SK-N-SH treated with all-trans-retinoic acid at 6 μM for 48 hours (cell line): ENCODE measurements around the gene SRBD1.

Experiments
- ARNTL ChIP-seq: fragments of 450-650 bp; formaldehyde crosslinking; IDR thresholded peaks from 2 replicates; pipeline ENCODE4 v1.5.0; 2020; ENCODE audit warnings: low read depth, mild to moderate bottlenecking, moderate library complexity, borderline replicate concordance
- BACH2 ChIP-seq: fragments of 250-450 bp; sonication (Bioruptor Pico); IDR thresholded peaks from 2 replicates; pipeline ENCODE4 v1.9.0; 2021; ENCODE audit warnings: mild to moderate bottlenecking, borderline replicate concordance
- CREB5 ChIP-seq: fragments of 250-450 bp; sonication (Bioruptor Pico); IDR thresholded peaks from 2 replicates; pipeline ENCODE4 v1.5.1; 2020; ENCODE audit warnings: low read depth, mild to moderate bottlenecking, moderate library complexity
- CSDC2 ChIP-seq: fragments of 250-450 bp; sonication (Bioruptor Pico); IDR thresholded peaks from 2 replicates; pipeline ENCODE4 v1.5.0; 2020; ENCODE audit warnings: mild to moderate bottlenecking, moderate library complexity
- ESRRG ChIP-seq: fragments of 250-450 bp; sonication (Bioruptor Pico); IDR thresholded peaks from 2 replicates; pipeline ENCODE4 v1.6.1; 2021; ENCODE audit warnings: mild to moderate bottlenecking
- GLIS3 ChIP-seq: fragments of 250-450 bp; sonication (Bioruptor Pico); IDR thresholded peaks from 2 replicates; pipeline ENCODE4 v1.5.0; 2020; ENCODE audit warnings: mild to moderate bottlenecking, moderate library complexity
- ISL1 ChIP-seq: fragments of 250-450 bp; sonication (Bioruptor Pico); IDR thresholded peaks from 2 replicates; pipeline ENCODE4 v2.1.2; 2022; ENCODE audit warnings: mild to moderate bottlenecking, moderate library complexity
- OSR1 ChIP-seq: fragments of 250-450 bp; sonication (Bioruptor Pico); IDR thresholded peaks from 2 replicates; pipeline ENCODE4 v1.8.0; 2022; ENCODE audit warnings: moderate library complexity, mild to moderate bottlenecking, inconsistent platforms
- PATZ1 ChIP-seq: fragments of 250-450 bp; sonication (Bioruptor Pico); IDR thresholded peaks from 2 replicates; pipeline ENCODE4 v1.8.0; 2020; ENCODE audit warnings: mild to moderate bottlenecking, moderate library complexity, borderline replicate concordance
- RARB ChIP-seq: fragments of 250-450 bp; sonication (Bioruptor Pico); IDR thresholded peaks from 2 replicates; pipeline ENCODE4 v1.8.0; 2021; ENCODE audit warnings: mild to moderate bottlenecking, moderate library complexity
- TCF4 ChIP-seq: fragments of 250-450 bp; sonication (Bioruptor Pico); IDR thresholded peaks from 2 replicates; pipeline ENCODE4 v1.8.0; 2021; ENCODE audit warnings: mild to moderate bottlenecking, moderate library complexity, borderline replicate concordance
- TSHZ2 ChIP-seq: fragments of 250-450 bp; sonication (Bioruptor Pico); IDR thresholded peaks from 2 replicates; pipeline ENCODE4 v1.5.0; 2020; ENCODE audit warnings: mild to moderate bottlenecking, moderate library complexity
- ZNF70 ChIP-seq: fragments of 450-650 bp; formaldehyde crosslinking; IDR thresholded peaks from 2 replicates; pipeline ENCODE4 v1.5.0; 2020; ENCODE audit warnings: mild to moderate bottlenecking, moderate library complexity
- ZNF8 ChIP-seq: fragments of 450-650 bp; formaldehyde crosslinking; IDR thresholded peaks from 2 replicates; pipeline ENCODE4 v1.5.0; 2020; ENCODE audit warnings: mild to moderate bottlenecking, moderate library complexity

GRCh38 chr2:45551862-45552261 is 59.2 kb downstream of the SRBD1 start:
- no peak for TF ChIP-seq TSHZ2 (CRISPR knock-in tag)
- TF ChIP-seq BACH2 (CRISPR knock-in tag): no peak
- no peak for TF ChIP-seq CREB5
- no peak for TF ChIP-seq ZNF70 (CRISPR knock-in tag)
- TF ChIP-seq ARNTL: no peak
- TF ChIP-seq OSR1 (CRISPR knock-in tag): no peak
- TF ChIP-seq CSDC2: no peak
- TF ChIP-seq RARB (CRISPR knock-in tag): no peak
- TF ChIP-seq PATZ1 (CRISPR knock-in tag): no peak
- TF ChIP-seq ISL1 (CRISPR knock-in tag): no peak
- TF ChIP-seq ESRRG (CRISPR knock-in tag): no peak
- TF ChIP-seq TCF4 (CRISPR knock-in tag): no peak
- no peak for TF ChIP-seq ZNF8 (CRISPR knock-in tag)
- TF ChIP-seq GLIS3 (CRISPR knock-in tag): no peak
